HepG2 (cell line): ENCODE measurements around the gene VAC14. TPM values are rescaled to one million over a fixed set of nuclear protein-coding genes. Genes with fewer than 3 reads are reported as not detected.

Experiments used
- BCL3 ChIP-seq: sonication (generic); formaldehyde crosslinking; IDR thresholded peaks from 2 replicates; pipeline ENCODE4 v1.5.1; 2020; ENCODE audit warnings: mild to moderate bottlenecking, missing genetic modification reagents, moderate library complexity
- HES4 ChIP-seq: sonication (generic); formaldehyde crosslinking; IDR thresholded peaks from 2 replicates; pipeline ENCODE4 v1.9.0; 2021; ENCODE audit warnings: mild to moderate bottlenecking, missing genetic modification reagents, borderline replicate concordance
- KDM5A ChIP-seq: fragments of 200-600 bp; sonication (generic); IDR thresholded peaks from 2 replicates; pipeline ENCODE4 v1.7.0; 2018; ENCODE audit warnings: antibody characterized with exemption, mild to moderate bottlenecking, low read length, borderline replicate concordance
- KLF12 ChIP-seq: sonication (generic); formaldehyde crosslinking; IDR thresholded peaks from 2 replicates; pipeline ENCODE4 v1.4.0; 2020; ENCODE audit warnings: missing genetic modification reagents, borderline replicate concordance
- MEF2D ChIP-seq: sonication (generic); formaldehyde crosslinking; IDR thresholded peaks from 2 replicates; pipeline ENCODE4 v1.5.1; 2020; ENCODE audit warnings: mild to moderate bottlenecking, missing genetic modification reagents
- MEIS2 ChIP-seq: sonication (generic); formaldehyde crosslinking; IDR thresholded peaks from 2 replicates; pipeline ENCODE4 v1.9.0; 2021; ENCODE audit warnings: mild to moderate bottlenecking, missing genetic modification reagents
- NR0B2 ChIP-seq: sonication (generic); formaldehyde crosslinking; IDR thresholded peaks from 2 replicates; pipeline ENCODE4 v1.4.0; 2020; ENCODE audit warnings: mild to moderate bottlenecking, missing genetic modification reagents
- POLR2G ChIP-seq: fragments of 200-400 bp; formaldehyde crosslinking; IDR thresholded peaks from 2 replicates; pipeline ENCODE4 v1.6.1; 2018; ENCODE audit warnings: mild to moderate bottlenecking, low read depth, low read length, moderate library complexity
- PRPF4 ChIP-seq: fragments of 200-400 bp; formaldehyde crosslinking; IDR thresholded peaks from 2 replicates; pipeline ENCODE4 v1.6.1; 2016; ENCODE audit warnings: low read length, low read depth; ENCODE audit not compliant: poor library complexity, severe bottlenecking
- SOX13 ChIP-seq, 3 experiments: fragments of 450-650 bp in 1 of 3; sonication (generic) in 1 of 3; formaldehyde crosslinking in 1 of 3; IDR thresholded peaks in 2 of 3; conservative IDR thresholded peaks in 1 of 3; 2 replicates each; pipeline versions ENCODE4 v1.5.0 to v1.6.1; 2016 to 2020; ENCODE audit warnings: antibody characterized with exemption in 1 of 3, mild to moderate bottlenecking in 1 of 3, missing compliant biosample characterization in 1 of 3, missing genetic modification reagents in 1 of 3, moderate library complexity in 1 of 3
- SRY ChIP-seq: sonication (generic); formaldehyde crosslinking; IDR thresholded peaks from 2 replicates; pipeline ENCODE4 v1.8.0; 2022; ENCODE audit warnings: mild to moderate bottlenecking, missing genetic modification reagents
- STAT6 ChIP-seq: sonication (generic); formaldehyde crosslinking; IDR thresholded peaks from 2 replicates; pipeline ENCODE4 v1.4.0; 2020; ENCODE audit warnings: missing genetic modification reagents, mild to moderate bottlenecking, borderline replicate concordance
- ZNF589 ChIP-seq: sonication (generic); formaldehyde crosslinking; conservative IDR thresholded peaks from 2 replicates; pipeline ENCODE4 v1.8.0; 2022; ENCODE audit warnings: mild to moderate bottlenecking, moderate library complexity, missing genetic modification reagents
- polyA plus RNA-seq, 8 experiments: library from polyadenylated mRNA; depleted of rRNA in 3 of 8; stranded (reverse) in 7 of 8; unstranded in 1 of 8; fragments of >200 nt; fragmentation: Illumina TruSeq in 4 of 8; extraction: Trizol in 4 of 8; gene quantifications; 2 replicates each; pipeline versions ENCODE4 v1.2.1 to v1.2.3, GENCODE V29; 2011 to 2016; ENCODE audit warnings: low read depth in 4 of 8, missing spikeins in 1 of 8, mixed read lengths in 1 of 8; ENCODE audit not compliant: insufficient read depth in 1 of 8
- total RNA-seq, 5 experiments: library from RNA; depleted of rRNA; stranded (reverse); fragments of >200 nt; fragmentation: Illumina TruSeq; extraction: Trizol; gene quantifications; 2 replicates each; pipeline ENCODE4 v1.2.3, GENCODE V29; 2016; ENCODE audit warnings: low read depth in 1 of 5
- TF ChIP-seq, protein P1 (sequence below): fragments of 450-650 bp; IDR thresholded peaks from 2 replicates; pipeline ENCODE4 v1.6.1; 2017; ENCODE audit warnings: mild to moderate bottlenecking
- TF ChIP-seq, protein P2 (sequence below): sonication (generic); formaldehyde crosslinking; IDR thresholded peaks from 2 replicates; pipeline ENCODE4 v1.5.0; 2020; ENCODE audit warnings: mild to moderate bottlenecking, missing genetic modification reagents
- TF ChIP-seq, protein P3 (sequence below): IDR thresholded peaks from 2 replicates; pipeline ENCODE4 v1.6.1; 2016; ENCODE audit warnings: missing compliant biosample characterization, missing genetic modification reagents, borderline replicate concordance

Gene VAC14
- total and polyA plus RNA-seq, 2 of the 13 experiments (the other 11 are each of a cell fraction or from before 2014, with no cell fraction given): 23.5 to 24.6 TPM

DNA sequence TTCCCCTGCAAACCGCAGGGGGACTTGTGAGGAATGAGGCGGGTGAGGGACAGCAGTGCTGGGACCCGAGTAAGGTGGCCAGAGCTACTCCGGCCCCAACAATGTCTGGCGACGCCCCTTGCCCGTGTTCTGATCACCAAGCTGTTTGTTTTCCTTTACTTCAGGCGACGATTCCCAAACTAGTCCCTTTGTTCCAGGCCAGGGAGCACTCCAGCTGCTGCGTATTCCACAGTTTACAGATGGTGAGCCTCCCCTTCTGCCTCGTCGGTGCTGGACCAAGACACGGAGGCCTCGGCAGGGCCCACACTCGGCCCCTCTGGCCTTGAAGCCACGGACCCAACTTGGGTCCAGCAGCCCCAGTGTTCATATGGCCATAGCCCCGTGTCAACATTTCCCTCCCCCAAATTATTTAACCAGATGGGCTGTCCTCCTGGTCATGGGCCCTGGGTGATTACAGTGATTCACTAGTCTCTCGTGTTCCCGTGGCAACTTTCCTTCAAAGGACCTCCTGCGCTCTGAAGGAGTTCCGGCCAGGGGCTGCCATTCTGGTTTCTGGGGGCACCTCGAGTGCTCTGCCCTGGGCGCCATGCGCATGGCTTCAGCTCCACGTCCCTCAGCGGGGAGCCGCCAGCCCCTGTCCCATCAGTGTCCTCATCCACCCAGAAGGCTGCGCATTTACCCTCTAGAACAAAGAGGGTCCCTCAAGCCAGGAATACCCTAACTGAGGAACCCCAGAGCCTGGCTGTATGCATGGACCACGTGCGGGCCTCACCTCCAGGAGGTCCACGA is 90.3 kb downstream of the VAC14 start (continued):
- no peak for TF ChIP-seq NR0B2
- TF ChIP-seq, protein P1, sequence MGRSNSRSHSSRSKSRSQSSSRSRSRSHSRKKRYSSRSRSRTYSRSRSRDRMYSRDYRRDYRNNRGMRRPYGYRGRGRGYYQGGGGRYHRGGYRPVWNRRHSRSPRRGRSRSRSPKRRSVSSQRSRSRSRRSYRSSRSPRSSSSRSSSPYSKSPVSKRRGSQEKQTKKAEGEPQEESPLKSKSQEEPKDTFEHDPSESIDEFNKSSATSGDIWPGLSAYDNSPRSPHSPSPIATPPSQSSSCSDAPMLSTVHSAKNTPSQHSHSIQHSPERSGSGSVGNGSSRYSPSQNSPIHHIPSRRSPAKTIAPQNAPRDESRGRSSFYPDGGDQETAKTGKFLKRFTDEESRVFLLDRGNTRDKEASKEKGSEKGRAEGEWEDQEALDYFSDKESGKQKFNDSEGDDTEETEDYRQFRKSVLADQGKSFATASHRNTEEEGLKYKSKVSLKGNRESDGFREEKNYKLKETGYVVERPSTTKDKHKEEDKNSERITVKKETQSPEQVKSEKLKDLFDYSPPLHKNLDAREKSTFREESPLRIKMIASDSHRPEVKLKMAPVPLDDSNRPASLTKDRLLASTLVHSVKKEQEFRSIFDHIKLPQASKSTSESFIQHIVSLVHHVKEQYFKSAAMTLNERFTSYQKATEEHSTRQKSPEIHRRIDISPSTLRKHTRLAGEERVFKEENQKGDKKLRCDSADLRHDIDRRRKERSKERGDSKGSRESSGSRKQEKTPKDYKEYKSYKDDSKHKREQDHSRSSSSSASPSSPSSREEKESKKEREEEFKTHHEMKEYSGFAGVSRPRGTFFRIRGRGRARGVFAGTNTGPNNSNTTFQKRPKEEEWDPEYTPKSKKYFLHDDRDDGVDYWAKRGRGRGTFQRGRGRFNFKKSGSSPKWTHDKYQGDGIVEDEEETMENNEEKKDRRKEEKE: no peak
- 0 out of 2 replicates have a peak, but pooled peaks have one; percentile 7 for TF ChIP-seq HES4 (CRISPR knock-in tag)
- TF ChIP-seq MEIS2 (CRISPR knock-in tag): no peak
- TF ChIP-seq, protein P2, sequence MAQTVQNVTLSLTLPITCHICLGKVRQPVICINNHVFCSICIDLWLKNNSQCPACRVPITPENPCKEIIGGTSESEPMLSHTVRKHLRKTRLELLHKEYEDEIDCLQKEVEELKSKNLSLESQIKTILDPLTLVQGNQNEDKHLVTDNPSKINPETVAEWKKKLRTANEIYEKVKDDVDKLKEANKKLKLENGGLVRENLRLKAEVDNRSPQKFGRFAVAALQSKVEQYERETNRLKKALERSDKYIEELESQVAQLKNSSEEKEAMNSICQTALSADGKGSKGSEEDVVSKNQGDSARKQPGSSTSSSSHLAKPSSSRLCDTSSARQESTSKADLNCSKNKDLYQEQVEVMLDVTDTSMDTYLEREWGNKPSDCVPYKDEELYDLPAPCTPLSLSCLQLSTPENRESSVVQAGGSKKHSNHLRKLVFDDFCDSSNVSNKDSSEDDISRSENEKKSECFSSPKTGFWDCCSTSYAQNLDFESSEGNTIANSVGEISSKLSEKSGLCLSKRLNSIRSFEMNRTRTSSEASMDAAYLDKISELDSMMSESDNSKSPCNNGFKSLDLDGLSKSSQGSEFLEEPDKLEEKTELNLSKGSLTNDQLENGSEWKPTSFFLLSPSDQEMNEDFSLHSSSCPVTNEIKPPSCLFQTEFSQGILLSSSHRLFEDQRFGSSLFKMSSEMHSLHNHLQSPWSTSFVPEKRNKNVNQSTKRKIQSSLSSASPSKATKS (CRISPR knock-in tag): no peak
- no peak for TF ChIP-seq BCL3 (CRISPR knock-in tag)
- TF ChIP-seq MEF2D (CRISPR knock-in tag): no peak
- TF ChIP-seq SOX13 (IDR thresholded peaks at IDR 0.05): no peak
- no peak for TF ChIP-seq SOX13 (CRISPR knock-in tag; conservative IDR thresholded peaks at IDR 0.05 in 1 of 2, IDR thresholded peaks at IDR 0.05 in 1 of 2)
- TF ChIP-seq, protein P3, sequence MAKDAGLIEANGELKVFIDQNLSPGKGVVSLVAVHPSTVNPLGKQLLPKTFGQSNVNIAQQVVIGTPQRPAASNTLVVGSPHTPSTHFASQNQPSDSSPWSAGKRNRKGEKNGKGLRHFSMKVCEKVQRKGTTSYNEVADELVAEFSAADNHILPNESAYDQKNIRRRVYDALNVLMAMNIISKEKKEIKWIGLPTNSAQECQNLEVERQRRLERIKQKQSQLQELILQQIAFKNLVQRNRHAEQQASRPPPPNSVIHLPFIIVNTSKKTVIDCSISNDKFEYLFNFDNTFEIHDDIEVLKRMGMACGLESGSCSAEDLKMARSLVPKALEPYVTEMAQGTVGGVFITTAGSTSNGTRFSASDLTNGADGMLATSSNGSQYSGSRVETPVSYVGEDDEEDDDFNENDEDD: no peak
- no peak for TF ChIP-seq SRY (CRISPR knock-in tag)
- TF ChIP-seq STAT6 (CRISPR knock-in tag): no peak
- TF ChIP-seq PRPF4: peak; percentile 10
- no peak for TF ChIP-seq POLR2G
- no peak for TF ChIP-seq KLF12 (CRISPR knock-in tag)
- TF ChIP-seq KDM5A: no peak
- peak; percentile 49 for TF ChIP-seq ZNF589 (CRISPR knock-in tag)
